IMR-90 (cell line): Measurements from ENCODE around the gene HBEGF. TPM values are rescaled to one million over a fixed set of nuclear protein-coding genes. Genes with fewer than 3 reads are reported as not detected.

Experiments
- ATAC-seq: fragments of 200-7000 bp; cut with Tn5 transposase; 2 replicates; pipeline ENCODE4 v1.9.1; 2020; ENCODE audit warnings: low read depth, mild to moderate bottlenecking, moderate library complexity
- BruUV-seq: library from RNA; stranded (reverse); fragments of 400-500 nt; replicated peaks from 2 replicates; lab custom pipeline; 2021; lab: Mats Ljungman, UMichigan
- CTCF ChIA-PET: fragments of 300-600 bp; formaldehyde crosslinking; extraction: SDS; loops from one replicate; lab custom pipeline; 2021; ENCODE audit warnings: antibody characterized with exemption; lab: Yijun Ruan, JAX
- POLR2A ChIA-PET: fragments of 300-600 bp; sonication (Branson Sonifier 250); formaldehyde crosslinking; loops from one replicate; lab custom pipeline; 2022; ENCODE audit warnings: antibody characterized with exemption; ENCODE audit not compliant: unreplicated experiment; lab: Charles Lee
- DNase-seq: peaks from one replicate; pipeline ENCODE4 v3.0.0; 2013
- H2AFZ ChIP-seq: replicated peaks from 2 replicates; pipeline ENCODE3; 2013; ENCODE audit warnings: low read length, mild to moderate bottlenecking; ENCODE audit not compliant: poor library complexity
- H2AK5ac ChIP-seq: 2 replicates; pipeline ENCODE4 v1.6.1; 2013; ENCODE audit warnings: low read depth, low read length, inconsistent platforms
- H2AK9ac ChIP-seq: replicated peaks from 2 replicates; pipeline ENCODE3; 2013; ENCODE audit warnings: mild to moderate bottlenecking, low read depth, low read length, moderate library complexity; ENCODE audit not compliant: poor library complexity
- H2BK120ac ChIP-seq: 2 replicates; pipeline ENCODE4 v1.6.1; 2013; ENCODE audit warnings: low read depth, low read length, inconsistent platforms
- H2BK15ac ChIP-seq: 3 replicates; pipeline ENCODE4 v1.6.1; 2013; ENCODE audit warnings: low read depth, low read length, inconsistent platforms
- H2BK20ac ChIP-seq: 2 replicates; pipeline ENCODE4 v1.6.1; 2013; ENCODE audit warnings: low read depth, mild to moderate bottlenecking, inconsistent platforms, low read length, moderate library complexity
- H2BK5ac ChIP-seq: 2 replicates; pipeline ENCODE4 v1.6.1; 2013; ENCODE audit warnings: mild to moderate bottlenecking, low read depth, low read length, inconsistent platforms; ENCODE audit not compliant: poor library complexity, severe bottlenecking
- H3K14ac ChIP-seq: replicated peaks from 2 replicates; pipeline ENCODE4 v1.6.1; 2013; ENCODE audit warnings: low read depth, low read length, inconsistent platforms
- H3K18ac ChIP-seq: 2 replicates; pipeline ENCODE4 v1.6.1; 2013; ENCODE audit warnings: low read depth, low read length, control low read depth
- H3K23ac ChIP-seq: 2 replicates; pipeline ENCODE4 v1.6.1; 2013; ENCODE audit warnings: low read depth, low read length, inconsistent platforms
- H3K27ac ChIP-seq: 2 replicates; pipeline ENCODE4 v1.5.1; 2013; ENCODE audit warnings: mild to moderate bottlenecking, control low read depth, low read length; ENCODE audit not compliant: insufficient read depth
- H3K27me3 ChIP-seq: 2 replicates; pipeline ENCODE4 v1.6.1; 2013; ENCODE audit warnings: low read length; ENCODE audit not compliant: control insufficient read depth, insufficient read depth
- H3K36me3 ChIP-seq: 2 replicates; pipeline ENCODE4 v1.6.1; 2013; ENCODE audit warnings: low read length, mixed read lengths; ENCODE audit not compliant: control insufficient read depth, insufficient read depth
- H3K4ac ChIP-seq: 2 replicates; pipeline ENCODE4 v1.6.1; 2013; ENCODE audit warnings: low read depth, low read length, inconsistent platforms
- H3K4me1 ChIP-seq: 2 replicates; pipeline ENCODE4 v1.6.1; 2013; ENCODE audit warnings: low read length, mixed read lengths; ENCODE audit not compliant: control insufficient read depth, insufficient read depth
- H3K4me2 ChIP-seq: 2 replicates; pipeline ENCODE4 v1.6.1; 2013; ENCODE audit warnings: low read depth, mild to moderate bottlenecking, control low read depth, low read length, moderate library complexity
- H3K4me3 ChIP-seq: 2 replicates; pipeline ENCODE4 v1.5.1; 2013; ENCODE audit warnings: low read depth, mild to moderate bottlenecking, control low read depth, low read length, moderate library complexity; ENCODE audit not compliant: insufficient read depth
- H3K56ac ChIP-seq: 2 replicates; pipeline ENCODE4 v1.6.1; 2013; ENCODE audit warnings: low read length, inconsistent platforms; ENCODE audit not compliant: insufficient read depth; ENCODE audit errors: extremely low read depth
- H3K79me1 ChIP-seq, 2 experiments: 2 replicates each; pipeline ENCODE4 v1.6.1; 2013; ENCODE audit warnings: low read length in 2 of 2, inconsistent platforms in 1 of 2, low read depth in 1 of 2
- H3K9ac ChIP-seq: 2 replicates; pipeline ENCODE4 v1.6.1; 2013; ENCODE audit warnings: low read depth, low read length, control low read depth
- H3K9me1 ChIP-seq: 2 replicates; pipeline ENCODE4 v1.6.1; 2013; ENCODE audit warnings: low read length, inconsistent platforms; ENCODE audit not compliant: insufficient read depth
- H3K9me3 ChIP-seq: 2 replicates; pipeline ENCODE4 v1.6.1; 2013; ENCODE audit warnings: low read length; ENCODE audit not compliant: control insufficient read depth, insufficient read depth
- H4K20me1 ChIP-seq: 2 replicates; pipeline ENCODE4 v1.6.1; 2013; ENCODE audit warnings: low read length, inconsistent platforms; ENCODE audit not compliant: insufficient read depth
- H4K5ac ChIP-seq: 2 replicates; pipeline ENCODE4 v1.6.1; 2013; ENCODE audit warnings: mild to moderate bottlenecking, low read depth, low read length, control low read depth
- H4K8ac ChIP-seq, 2 experiments: 2 replicates each; pipeline ENCODE4 v1.6.1; 2013; ENCODE audit warnings: low read depth in 2 of 2, low read length in 2 of 2, control low read depth in 1 of 2, inconsistent platforms in 1 of 2
- H4K91ac ChIP-seq: 2 replicates; pipeline ENCODE4 v1.6.1; 2013; ENCODE audit warnings: low read depth, low read length, inconsistent platforms; ENCODE audit not compliant: insufficient read depth
- ELK1 ChIP-seq: fragments of 150-350 bp; IDR thresholded peaks from 2 replicates; pipeline ENCODE4 v1.6.1; 2016; ENCODE audit warnings: low read depth, mild to moderate bottlenecking, low read length, moderate library complexity, borderline replicate concordance
- MAFK ChIP-seq: IDR thresholded peaks from 2 replicates; pipeline ENCODE4 v1.6.1; 2012; ENCODE audit warnings: low read depth, low read length, improper control_type of control experiment
- MAZ ChIP-seq: IDR thresholded peaks from 2 replicates; pipeline ENCODE4 v1.6.1; 2012; ENCODE audit warnings: low read depth, mild to moderate bottlenecking, low read length, improper control_type of control experiment, moderate library complexity, borderline replicate concordance
- POLR2A ChIP-seq: IDR thresholded peaks from 2 replicates; pipeline ENCODE4 v1.6.1; 2012; ENCODE audit warnings: mild to moderate bottlenecking, low read depth, low read length
- SMC3 ChIP-seq: fragments of 150-350 bp; IDR thresholded peaks from 2 replicates; pipeline ENCODE4 v1.6.1; 2016; ENCODE audit warnings: low read depth, mild to moderate bottlenecking, antibody characterized with exemption, low read length, moderate library complexity
- USF2 ChIP-seq: fragments of 150-350 bp; IDR thresholded peaks from 2 replicates; pipeline ENCODE4 v1.6.1; 2017; ENCODE audit warnings: mild to moderate bottlenecking, antibody characterized with exemption, low read length, low read depth
- WGBS, 2 experiments: methylation state at CpG; one replicate each; pipeline versions ENCODE4 v1.1.5 to v1.1.7; 2013; ENCODE audit warnings: missing lambda C conversion rate in 2 of 2; ENCODE audit not compliant: insufficient read length in 1 of 2; ENCODE audit errors: extremely low coverage in 2 of 2; 5-methylcytosine and 5-hydroxymethylcytosine counted together
- dilution Hi-C: fragments of 300-500 bp; cut with HindIII; formaldehyde crosslinking; loops from one replicate; pipeline ENCODE4 v1.14.3; 2018; ENCODE audit warnings: low sequenced_read_pairs; ENCODE audit not compliant: unreplicated experiment
- in situ Hi-C: fragments of 300-500 bp; cut with MboI; formaldehyde crosslinking; loops from 3 replicates; pipeline ENCODE4 v1.14.3; 2019; ENCODE audit warnings: low sequenced_read_pairs, inconsistent platforms, mixed read lengths
- intact Hi-C: fragments of 100-400 bp; cut with micrococcal nuclease; formaldehyde crosslinking; loops from 2 replicates; pipeline ENCODE4 v1.10.0; 2022
- polyA plus RNA-seq, 3 experiments: library from polyadenylated mRNA; depleted of rRNA; stranded (reverse); fragments of >200 nt; gene quantifications; 2 replicates each; pipeline ENCODE4 v1.2.3, GENCODE V29; 2012; ENCODE audit warnings: low replicate concordance in 1 of 3
- total RNA-seq: library from RNA; depleted of rRNA; stranded (reverse); fragments of >200 nt; gene quantifications from 2 replicates; pipeline ENCODE4 v1.2.3, GENCODE V29; 2012

The HBEGF gene
- total and polyA plus RNA-seq, 2 of the 4 experiments (the other 2 are of a cell fraction), result 18.8 to 36.1 TPM

- Histone ChIP-seq H2AFZ (no peak overlapping the region), H2BK20ac (0 out of 2 replicates have a peak overlapping the region, but pooled peaks have one; percentile 23), H3K56ac (no peak overlapping the region), H3K9ac (no peak overlapping the region), H3K23ac (no peak overlapping the region), H3K9me3 (no peaks in the 10 kb centered on the region), H3K79me1 (peaks cover 4 to 43% of the 10 kb centered on the region in 2 experiments), H3K36me3 (peaks cover 2% of the 10 kb centered on the region; the same call in 1 of the 2 replicates), H3K4me3 (no peak overlapping the region), H2BK15ac (no peak overlapping the region), H2BK120ac (peak overlapping the region; percentile 26), H3K14ac (no peak overlapping the region), H4K8ac (0 out of 4 replicates have a peak overlapping the region, but pooled peaks of 1 of the 2 experiments have one; percentile 11), H4K5ac (no peak overlapping the region), H4K20me1 (peaks cover 3% of the 10 kb centered on the region; the same call in 1 of the 2 replicates), H3K18ac (no peak overlapping the region), H3K27ac (peak overlapping the region; percentile 43; the same call in 1 of the 2 replicates), H3K4me1 (peaks cover 5% of the 10 kb centered on the region), H2AK5ac (peak overlapping the region; percentile 57; the same call in 1 of the 2 replicates), H2AK9ac (no peak overlapping the region), H4K91ac (0 out of 2 replicates have a peak overlapping the region, but pooled peaks have one; percentile 13), H3K4ac (0 out of 2 replicates have a peak overlapping the region, but pooled peaks have one; percentile 39), H3K4me2 (no peak overlapping the region), H3K9me1 (peaks cover 7% of the 10 kb centered on the region), H2BK5ac (no peak overlapping the region), H3K27me3 (no peaks in the 10 kb centered on the region)
- no peak for DNase-seq
- dilution Hi-C loops (no loop called here), intact Hi-C loops (loop anchor here (5.0 kb wide), 1 partner anchor 48 kb away; the partner anchor contains the start of gene HBEGF), in situ Hi-C loops (no loop called here)
- TF ChIP-seq SMC3 (no peak), MAFK (no peak), USF2 (no peak), ELK1 (no peak), MAZ (no peak), POLR2A (no peak)
- BruUV-seq, result no TSS peak
- ChIA-PET POLR2A (no interaction called here), CTCF (no interaction called here)
- no CpG with 5 or more reads among the region's 5 CpGs for WGBS, 2 experiments
- no peak for ATAC-seq
These were observed 47.3 kb downstream of the HBEGF start for GRCh38 chr5:140299056-140299455.
